HG03175 (cell line): ENCODE measurements around the gene RBP2.

Source experiments
- ATAC-seq: cut with Tn5 transposase; IDR thresholded peaks from one replicate; pipeline ENCODE4 v1.9.1; 2021; ENCODE audit warnings: mild to moderate bottlenecking, moderate library complexity; ENCODE audit not compliant: unreplicated experiment

Gene RBP2

DNA sequence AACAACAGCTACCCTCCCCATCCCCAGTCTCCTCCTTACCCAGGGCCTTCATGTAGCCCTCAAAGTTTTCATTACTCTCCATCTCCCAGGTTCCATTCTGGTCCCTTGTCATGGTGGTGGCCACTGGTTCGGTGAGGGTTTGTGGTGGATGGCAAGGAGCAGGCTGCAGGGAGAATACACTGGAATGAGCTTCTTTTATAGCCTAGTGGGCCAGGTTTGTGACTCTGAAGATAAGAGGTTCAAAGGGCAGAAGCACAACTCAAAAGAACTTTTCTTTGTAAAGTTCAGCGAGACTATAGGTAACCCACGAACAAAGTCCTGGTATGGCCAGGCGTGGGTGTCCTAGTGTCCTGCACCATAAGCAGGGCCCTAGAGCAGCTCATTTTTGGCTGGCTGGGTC is at the start of gene RBP2:
TSS of gene RBP2 (minus strand) at position 169 of the 400 bp plus-strand sequence. CDS start at position 112, 57 bp downstream.
- ATAC-seq, result no peak

DNA sequence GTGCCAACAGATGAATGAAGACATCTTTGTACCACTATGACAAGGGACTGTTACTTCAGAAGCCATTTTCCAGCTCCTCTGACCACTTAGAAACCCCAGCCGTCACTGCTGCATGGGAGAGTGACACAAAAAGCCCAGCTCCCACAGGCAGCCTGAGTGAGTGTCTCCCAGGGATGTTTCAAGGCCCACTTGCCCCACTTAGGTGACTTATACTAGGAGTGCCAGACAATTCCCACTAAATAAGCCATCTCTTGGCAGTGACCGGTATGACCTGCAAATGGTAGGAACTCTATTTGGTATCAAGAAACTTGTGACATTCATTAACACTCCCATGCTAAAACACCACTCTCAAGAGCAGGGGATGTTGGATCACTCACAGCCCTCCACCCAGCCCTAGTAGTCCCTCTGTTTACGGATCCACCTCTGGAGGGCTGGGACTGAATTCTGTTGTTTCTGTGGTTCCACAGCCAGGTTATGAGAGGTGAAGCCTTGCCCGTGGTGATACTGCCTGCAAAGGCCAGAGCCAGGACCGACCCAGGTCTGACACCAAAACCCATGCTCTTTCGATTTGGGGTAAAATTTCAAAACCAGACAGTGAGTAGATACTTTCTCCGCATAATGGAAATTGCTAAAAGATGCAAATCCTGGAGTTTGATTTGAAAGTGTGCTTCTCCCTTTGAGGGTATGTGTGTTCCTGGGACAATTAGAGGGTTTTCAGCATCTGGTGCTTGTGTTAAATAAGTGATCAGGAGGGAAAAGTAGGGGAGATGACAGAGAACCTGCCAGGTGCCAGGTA is 48.7 kb upstream of the RBP2 start:
- no peak for ATAC-seq

DNA sequence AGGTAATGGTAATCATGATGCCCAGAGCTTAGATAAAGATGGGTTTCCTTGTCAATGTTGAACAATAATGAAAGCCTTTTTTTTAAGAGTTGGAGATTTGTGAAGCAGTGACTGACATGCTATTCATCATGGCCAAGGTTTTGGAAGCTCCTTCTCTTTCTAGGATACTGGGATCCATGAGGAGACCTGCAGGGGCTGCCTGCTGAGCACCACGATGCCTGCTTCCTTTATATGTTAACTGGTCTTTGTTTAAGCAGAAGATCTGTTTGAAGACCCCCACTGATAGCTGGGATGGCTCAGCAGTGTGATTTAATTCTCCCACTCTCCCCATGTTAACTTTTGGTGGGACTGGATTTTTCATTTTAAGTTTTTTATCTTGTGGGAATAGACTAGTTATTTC is 47.4 kb upstream of the RBP2 start:
- no peak for ATAC-seq

DNA sequence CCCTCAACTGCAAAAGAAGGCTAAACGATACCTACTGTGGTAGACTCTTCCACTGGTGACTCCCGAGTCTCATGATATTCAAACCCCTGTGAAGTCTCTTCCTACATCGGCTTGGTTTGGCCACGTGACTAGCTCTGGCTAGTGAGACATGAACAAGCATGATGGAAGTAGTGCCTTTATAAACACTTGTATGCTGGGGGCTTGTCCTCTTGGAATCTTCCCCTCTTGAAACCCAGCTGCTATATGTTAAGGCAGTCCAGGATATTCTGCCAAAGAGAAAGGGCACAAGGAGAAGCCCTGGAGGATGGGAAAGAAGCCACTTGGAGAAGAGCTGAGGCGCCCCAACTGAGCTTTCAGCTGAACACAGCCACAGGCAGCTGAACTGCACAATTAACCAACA is 46.9 kb upstream of the RBP2 start:
- no peak for ATAC-seq

DNA sequence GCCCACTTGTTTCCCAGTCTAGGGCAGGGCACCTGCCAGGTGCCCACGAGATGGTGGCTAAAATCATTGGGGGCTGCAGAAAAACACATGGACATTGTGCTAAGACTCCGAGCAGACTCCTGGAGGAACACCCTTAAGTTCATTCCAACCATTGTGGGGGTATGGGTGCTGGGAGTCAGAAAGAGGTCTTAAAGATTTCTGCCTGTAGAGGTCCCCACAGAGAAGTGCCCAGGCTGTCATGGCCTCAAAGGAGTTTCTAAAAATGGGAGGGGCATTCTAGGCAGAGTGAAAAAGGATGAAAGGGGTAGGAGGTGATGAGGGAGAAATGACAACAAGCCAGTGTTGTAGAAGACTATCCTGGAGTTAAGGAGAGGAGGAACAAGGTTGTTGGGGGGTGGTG is 46.1 kb upstream of the RBP2 start:
- ATAC-seq, result no peak

DNA sequence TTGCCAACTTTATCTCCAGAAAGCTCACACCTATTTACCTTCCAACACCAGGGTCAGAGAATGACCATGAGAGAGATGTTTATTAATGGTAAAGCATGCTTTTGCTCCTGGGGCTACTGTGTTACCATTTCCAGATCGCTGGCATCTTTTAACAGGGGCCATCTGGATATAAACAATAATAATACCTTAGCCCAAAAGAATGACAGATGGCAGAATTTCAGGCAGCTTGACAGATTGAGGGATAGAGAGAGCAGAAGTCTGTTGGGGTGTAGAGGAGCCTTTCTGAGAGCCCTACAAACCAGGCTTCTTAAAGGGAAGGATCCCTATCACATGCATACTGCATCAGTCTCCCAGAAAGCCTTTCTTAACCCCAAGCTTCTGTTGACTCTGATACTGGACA is 45.5 kb upstream of the RBP2 start:
- ATAC-seq, result no peak

DNA sequence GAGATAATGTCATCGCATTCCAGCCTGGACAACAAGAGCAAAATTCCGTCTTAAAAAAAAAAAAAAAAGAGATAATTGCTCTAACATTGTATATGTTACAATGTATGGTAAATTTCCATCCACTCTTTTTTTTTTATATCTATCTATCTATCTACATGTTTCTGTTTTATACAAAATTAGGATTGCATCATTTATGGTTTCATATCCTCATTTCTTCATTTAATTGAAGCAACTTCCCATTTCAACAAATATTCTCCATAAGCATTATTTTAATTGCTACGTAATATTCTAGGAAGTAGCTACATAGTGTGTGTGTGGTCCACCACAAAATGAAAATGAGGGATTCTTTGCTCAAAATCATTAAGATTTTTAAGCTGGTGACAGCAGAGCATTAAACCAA is 44.8 kb upstream of the RBP2 start:
- no peak for ATAC-seq

DNA sequence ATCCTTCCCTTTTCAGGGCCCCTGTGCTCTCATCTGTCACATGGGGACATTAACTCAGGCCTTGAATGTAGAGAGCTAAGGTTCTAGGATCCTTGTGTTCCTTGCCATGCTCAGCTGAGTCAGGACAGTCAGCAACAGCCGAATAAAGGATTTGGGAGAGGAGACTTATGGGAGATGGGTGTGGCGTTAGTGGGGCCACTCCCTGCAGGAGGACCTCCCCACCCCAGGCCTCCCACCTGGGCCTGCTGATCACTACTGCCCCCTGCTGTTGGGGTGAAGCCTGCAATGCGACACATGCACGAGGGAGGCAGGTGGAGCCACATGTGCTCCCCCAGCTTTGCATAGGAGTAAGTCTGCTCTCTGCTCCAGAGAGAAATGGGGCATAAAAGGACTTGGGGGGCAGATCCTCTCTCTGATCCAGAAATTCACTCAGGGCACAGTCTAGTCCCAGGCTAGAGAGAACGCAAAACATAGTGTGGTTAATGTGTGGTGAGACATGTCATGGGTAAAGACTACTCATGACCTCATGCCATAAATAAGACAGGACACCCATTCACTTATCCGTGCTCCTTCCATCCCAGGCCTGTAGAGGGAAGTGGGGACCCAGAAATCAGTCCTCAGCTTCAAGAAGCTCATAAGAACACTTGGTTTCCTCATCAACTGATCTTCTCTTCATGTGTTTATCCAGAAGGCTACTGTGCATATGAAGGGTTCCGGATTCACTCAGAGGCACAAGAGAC is 43.9 kb upstream of the RBP2 start:
- peak; percentile 41 for ATAC-seq

DNA sequence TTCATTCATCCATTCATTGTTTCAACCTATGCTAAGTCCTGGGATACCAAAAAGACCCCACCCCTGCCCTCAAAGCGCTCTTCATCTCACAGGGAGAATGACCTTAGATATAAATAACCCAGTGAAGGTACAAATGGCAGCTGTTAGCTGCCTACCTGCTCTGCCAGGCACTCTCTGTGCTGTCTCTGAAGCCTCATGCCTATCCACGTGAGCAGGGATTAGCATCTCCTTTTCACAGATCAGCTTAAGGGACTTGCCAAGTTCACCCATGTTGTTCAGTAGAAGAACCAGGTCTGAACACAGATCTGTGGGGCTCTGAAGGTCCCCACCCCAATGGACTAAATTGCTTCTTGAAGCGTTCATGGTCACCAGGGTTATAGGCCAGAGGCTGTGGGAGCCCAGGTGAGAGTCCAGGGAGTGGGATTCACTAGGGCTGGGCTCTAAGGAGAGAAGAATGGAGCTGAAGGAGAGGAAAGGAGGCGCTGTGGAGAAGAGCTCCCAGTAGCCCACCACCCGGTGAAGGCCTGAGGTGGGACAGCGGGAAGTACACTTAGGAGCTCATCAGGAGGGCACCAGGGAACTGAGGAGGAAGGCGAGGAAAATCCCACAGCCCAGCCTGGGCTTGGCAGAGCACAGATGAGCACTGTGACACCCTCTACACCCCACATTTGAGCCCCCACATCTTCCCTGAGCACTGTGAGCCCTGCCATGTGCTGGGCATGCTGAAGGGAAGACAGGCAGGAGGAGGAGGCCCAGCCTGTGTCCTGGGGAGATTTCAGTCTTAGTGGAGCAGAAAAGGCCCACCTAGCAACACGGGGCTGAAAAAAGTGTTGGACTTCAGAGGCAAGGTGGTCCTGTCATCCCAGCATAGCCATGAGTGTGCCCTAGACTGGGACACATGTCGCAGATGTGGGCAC is 42.9 kb upstream of the RBP2 start:
- ATAC-seq, result no peak

DNA sequence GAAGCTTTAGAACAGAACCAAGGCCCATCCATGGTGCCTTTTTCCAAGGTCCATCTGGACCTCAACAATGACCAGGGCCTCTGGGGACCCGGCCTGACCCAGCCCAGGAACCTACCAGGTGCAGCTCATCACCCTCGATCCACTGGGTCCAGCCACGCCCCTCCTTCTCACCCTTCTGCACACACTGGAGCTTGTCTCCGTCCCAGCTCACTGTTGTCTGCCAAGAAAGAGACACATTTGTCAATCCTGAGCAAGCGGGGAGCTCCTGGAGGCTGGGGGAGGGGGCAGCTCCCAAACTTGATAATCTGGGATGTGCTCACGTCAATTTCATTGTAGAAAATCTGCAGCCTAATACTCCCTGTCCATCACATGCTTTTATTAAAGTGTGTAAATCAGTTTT is 42.0 kb upstream of the RBP2 start:
- ATAC-seq, result no peak

DNA sequence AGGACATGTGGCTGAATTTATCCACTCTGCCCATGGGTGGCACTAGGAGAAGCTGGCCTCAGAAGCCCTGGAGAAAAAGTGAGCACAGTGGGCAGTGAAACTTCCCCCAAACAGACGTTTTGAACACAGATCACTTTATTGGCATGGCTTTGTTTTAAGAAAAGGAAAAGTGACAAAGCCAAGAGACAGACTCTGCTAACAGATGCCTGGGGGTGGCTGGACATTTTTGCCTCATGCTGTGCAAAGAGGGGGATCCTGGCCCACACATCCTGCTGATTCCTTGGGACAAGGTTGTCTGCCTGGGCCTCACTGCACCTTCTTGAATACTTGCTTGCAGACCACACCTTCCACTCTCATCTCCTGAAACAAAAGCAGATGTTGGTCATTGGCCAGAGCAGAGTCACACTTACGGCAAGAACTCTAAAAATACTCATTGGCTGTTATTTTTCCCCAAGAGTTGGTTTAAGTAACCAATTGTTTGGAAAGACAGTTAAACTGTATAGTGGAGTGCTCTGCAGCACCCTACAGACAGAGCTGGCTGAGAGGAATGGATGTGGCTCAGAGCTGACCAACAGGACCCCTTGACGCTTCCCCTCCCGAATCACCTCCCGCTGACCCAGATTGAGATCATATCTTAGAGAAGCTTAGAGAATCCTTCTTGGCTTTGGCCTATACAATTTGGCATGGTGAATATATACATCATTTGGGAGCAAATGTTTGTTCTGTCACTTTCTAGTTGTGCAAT is 41.2 kb upstream of the RBP2 start:
- ATAC-seq, result no peak

DNA sequence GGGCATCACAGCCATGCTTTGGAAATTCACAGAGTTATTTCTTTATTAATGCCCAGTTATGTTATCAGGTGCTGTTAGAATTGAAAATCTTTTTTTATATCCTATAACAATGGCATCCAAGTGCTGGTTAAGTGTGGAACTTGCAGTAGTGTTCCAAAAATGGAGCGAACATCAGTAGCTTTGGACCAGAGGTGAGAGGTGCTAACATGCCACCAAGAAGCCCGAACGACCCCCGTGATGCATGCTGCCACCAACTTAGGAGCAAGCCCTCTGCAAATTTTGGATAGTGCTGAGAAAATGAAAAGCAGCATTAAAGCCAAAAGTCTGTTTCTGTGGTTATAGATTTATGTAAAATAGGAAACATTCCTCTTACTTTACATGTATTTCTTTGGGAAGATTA is 38.4 kb upstream of the RBP2 start:
- no peak for ATAC-seq

DNA sequence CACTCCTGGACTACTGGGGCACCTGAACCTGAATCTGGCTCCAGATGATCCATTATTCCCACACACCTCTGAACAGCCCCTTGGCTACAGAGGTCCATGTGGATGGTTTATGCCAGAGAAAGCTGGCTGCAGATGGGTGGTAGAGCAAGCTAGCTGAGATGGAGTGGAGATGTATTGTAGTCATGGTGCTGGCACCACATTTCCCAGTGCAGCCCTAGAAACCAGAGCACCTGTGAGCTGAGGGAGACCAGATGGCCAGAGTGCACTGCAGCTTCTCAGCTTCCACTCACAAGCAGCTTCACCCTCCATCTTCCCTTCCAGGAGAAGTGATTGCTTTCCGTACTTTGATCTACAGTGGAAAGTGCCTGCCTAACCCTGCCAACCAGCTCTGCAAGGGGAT is 33.3 kb upstream of the RBP2 start:
- no peak for ATAC-seq

DNA sequence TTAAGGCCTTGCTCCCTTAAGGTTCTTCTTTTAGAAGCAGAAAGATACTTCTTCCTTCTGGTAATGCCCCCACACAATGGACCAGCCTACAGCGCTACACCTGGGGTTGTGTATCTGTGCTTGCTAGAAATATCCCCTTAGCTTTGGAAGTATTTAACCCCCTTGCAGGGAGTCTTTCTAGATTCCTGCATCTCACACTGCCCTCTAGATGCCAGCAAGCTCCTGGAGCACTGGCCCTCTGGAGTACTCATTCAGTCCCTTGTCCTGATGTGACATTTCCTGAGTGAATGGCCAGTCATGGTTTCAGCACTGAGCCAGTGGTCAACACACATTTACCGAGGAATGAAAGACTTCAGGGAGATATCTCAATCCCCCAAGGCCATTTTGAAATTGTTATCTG is 30.4 kb upstream of the RBP2 start:
- ATAC-seq, result no peak

DNA sequence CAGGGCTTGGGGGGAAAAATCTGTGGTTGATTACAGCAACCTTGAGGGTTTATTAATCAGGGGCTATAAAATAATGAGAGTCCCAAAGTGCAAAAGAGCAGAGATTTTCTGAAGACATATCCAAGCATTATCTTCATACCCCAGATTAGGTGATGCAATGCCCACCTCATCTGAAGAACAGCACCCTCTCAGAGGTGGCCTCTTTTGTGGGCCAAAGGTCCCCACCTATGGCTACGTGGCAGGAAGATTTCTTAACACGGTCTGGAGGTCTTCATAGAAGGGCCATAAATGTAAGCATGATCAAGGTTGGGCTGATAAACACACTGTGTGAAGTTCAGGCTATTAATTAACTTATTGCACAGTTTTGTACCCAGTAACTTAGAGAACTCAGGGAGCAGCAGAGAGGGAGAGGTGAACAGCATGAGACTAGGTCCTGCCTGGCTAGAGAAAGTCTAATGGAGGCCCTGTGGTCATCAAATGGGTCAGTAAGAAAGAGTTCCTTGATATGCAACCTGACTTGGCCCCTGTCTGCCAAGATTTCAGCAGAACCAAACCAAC is 29.6 kb upstream of the RBP2 start:
- no peak for ATAC-seq

DNA sequence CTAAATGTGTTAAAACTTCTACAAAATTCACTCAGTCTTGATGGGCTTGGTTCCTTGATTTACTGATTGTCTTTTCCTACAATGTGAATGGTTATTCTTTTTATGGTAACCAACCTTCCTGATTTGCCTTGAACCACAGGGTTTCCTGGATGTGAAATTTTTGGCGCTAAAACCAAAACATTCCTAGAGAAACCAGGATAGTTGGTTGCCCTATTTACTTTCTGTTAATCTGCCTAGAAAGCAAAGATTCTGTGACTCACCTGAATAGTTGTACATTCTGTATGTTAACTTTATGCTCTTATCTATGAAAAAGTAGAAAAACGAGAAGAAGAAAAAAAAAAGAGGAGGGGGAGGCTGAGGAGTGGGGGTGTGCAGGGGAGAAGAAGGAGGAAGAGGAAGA is 23.2 kb upstream of the RBP2 start:
- no peak for ATAC-seq

DNA sequence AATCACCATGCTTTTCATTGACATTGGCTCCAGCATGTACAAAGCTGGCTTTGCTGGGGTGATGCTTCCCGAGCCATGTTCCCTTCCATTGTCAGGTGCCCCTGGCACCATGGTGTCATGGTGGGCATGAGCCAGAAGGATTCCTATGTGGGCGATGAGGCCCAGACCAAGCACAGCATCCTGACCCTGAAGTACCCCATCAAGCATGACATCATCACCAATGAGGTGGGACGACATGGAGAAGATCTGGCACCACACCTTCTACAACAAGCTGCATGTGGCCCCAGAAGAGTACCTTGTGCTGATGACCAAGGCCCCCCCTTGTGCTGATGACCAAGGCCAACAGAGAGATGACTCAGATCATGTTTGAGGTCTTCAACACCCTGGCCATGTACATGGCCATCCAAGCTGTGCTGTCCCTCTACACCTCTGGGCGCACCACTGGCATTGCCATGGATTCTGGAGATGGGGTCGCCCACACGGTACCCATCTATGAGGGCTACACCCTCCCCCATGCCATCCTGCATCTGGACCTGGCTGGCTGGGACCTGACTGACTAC is 17.6 kb upstream of the RBP2 start:
- no peak for ATAC-seq

DNA sequence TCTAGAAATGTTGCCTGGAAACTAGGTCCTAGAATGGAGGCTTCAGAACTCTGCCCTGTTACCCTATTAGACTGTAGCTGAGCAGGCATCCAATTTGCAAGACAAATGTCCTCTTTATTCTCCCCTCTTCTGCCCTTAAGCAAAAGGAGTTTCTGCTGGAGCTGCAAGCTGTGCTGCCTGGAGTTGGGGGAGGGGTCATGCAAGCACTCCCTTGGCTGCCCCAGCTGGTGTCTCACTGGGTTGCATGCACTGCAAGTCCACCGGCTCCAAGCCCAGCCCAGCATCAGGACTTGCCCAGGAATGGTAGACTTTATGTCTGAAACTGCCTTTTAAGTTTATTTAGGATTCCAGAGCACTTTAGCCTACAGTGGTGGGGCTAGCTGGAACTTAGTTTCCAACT is 15.7 kb upstream of the RBP2 start:
- no peak for ATAC-seq

DNA sequence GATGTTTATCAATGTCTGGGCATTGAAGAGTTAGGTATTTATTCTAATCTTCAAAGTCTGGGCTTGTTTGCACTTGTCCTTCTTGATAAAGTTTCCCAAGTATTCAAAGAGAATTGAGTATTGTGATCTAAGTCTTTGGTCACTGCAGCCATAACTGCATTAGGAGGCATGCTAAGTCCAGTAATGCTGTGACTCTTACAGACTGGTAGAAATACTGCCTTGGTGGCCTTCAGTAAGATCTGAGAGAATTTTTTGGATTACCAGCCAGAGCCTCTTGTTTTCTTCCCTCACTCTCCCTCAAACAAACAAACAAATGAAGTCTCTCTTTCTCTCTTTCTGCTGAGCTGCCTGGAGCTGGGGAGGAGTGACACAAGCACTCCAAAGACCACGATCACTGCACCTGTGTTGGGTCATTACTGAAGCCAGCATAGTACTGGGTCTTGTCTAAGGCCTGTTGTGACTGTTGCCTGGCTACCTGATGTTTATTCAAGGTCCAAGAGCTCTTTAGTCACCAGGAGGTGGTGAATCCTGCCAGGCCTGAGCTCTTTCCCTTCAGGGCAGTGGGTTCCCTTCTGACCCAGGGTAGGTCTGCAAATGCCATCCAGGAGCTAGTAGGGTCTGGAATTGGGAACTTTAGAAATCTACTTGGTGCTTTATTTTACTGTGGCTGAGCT is 14.8 kb upstream of the RBP2 start:
- no peak for ATAC-seq

DNA sequence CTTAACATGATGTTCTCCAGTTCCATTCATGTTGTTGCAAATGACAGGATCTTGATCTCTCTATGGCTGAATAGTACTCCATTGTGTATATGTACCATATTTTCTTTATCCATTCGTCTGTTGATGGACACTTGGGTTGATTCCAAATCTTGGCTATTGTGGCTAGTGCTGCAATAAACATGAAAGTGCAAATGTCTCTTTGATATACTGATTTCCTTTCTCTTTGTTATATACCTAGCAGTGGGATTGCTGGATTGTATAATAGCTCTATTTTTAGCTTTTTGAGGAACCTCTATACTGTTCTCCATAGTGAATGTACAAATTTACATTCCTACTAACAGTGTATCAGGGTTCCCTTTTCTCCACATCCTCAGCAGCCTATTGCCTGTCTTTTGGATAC is 5.9 kb upstream of the RBP2 start:
- no peak for ATAC-seq
